Panc1 (cell line): ENCODE results near the gene CORO1C. TPM values are rescaled to one million over a fixed set of nuclear protein-coding genes. Genes with fewer than 3 reads are reported as not detected.

Experiments
- ATAC-seq: fragments of 200-7000 bp; cut with Tn5 transposase; 2 replicates; pipeline ENCODE4 v1.9.1; 2020; ENCODE audit warnings: mild to moderate bottlenecking, moderate library complexity
- BruUV-seq: library from RNA; stranded (reverse); fragments of 400-500 nt; replicated peaks from 2 replicates; lab custom pipeline; 2021; lab: Mats Ljungman, UMichigan
- CTCF ChIA-PET: fragments of 300-600 bp; sonication (Branson Sonifier 250); formaldehyde crosslinking; loops from one replicate; lab custom pipeline; 2022; ENCODE audit warnings: antibody characterized with exemption; lab: Charles Lee
- POLR2A ChIA-PET: fragments of 300-600 bp; sonication (Branson Sonifier 250); formaldehyde crosslinking; loops from one replicate; lab custom pipeline; 2022; ENCODE audit warnings: antibody characterized with exemption; lab: Charles Lee
- DNase-seq: peaks from one replicate; pipeline ENCODE4 v3.0.0-alpha.2; 2010; ENCODE audit warnings: low read depth, low spot score
- H3K27ac ChIP-seq: 2 replicates; pipeline ENCODE4 v1.5.1; 2011; ENCODE audit warnings: mild to moderate bottlenecking, low read length, inconsistent platforms
- H3K27me3 ChIP-seq: fragments of 200-500 bp; sonication (Bioruptor generic); 2 replicates; pipeline ENCODE4 v1.6.0; 2014; ENCODE audit warnings: low read length, inconsistent platforms; ENCODE audit not compliant: control insufficient read depth, insufficient read depth
- H3K36me3 ChIP-seq: fragments of 200-500 bp; sonication (Bioruptor generic); 2 replicates; pipeline ENCODE4 v1.5.1; 2014; ENCODE audit warnings: inconsistent platforms, mild to moderate bottlenecking, low read length, moderate library complexity; ENCODE audit not compliant: control insufficient read depth, insufficient read depth
- H3K4me1 ChIP-seq: 2 replicates; pipeline ENCODE4 v1.5.1; 2011; ENCODE audit warnings: inconsistent platforms, mild to moderate bottlenecking, low read length, moderate library complexity; ENCODE audit not compliant: control insufficient read depth, insufficient read depth
- H3K4me3 ChIP-seq, 2 experiments: 2 replicates each; pipeline ENCODE4 v1.5.1; 2011 to 2012; ENCODE audit warnings: low read depth in 2 of 2, low read length in 2 of 2, mild to moderate bottlenecking in 2 of 2, inconsistent platforms in 1 of 2, moderate library complexity in 1 of 2
- H3K9me3 ChIP-seq: fragments of 200-500 bp; sonication (Bioruptor generic); 2 replicates; pipeline ENCODE4 v1.5.1; 2014; ENCODE audit warnings: low read depth, mild to moderate bottlenecking, inconsistent platforms, low read length, moderate library complexity; ENCODE audit not compliant: control insufficient read depth, insufficient read depth
- POLR2AphosphoS5 ChIP-seq: IDR thresholded peaks from 2 replicates; pipeline ENCODE4 v1.6.1; 2012; ENCODE audit warnings: mild to moderate bottlenecking, low read depth, low read length, moderate library complexity
- SIN3A ChIP-seq: IDR thresholded peaks from 2 replicates; pipeline ENCODE4 v1.6.1; 2012; ENCODE audit warnings: low read depth, mild to moderate bottlenecking, low read length, moderate library complexity, borderline replicate concordance; ENCODE audit not compliant: insufficient read depth
- TCF7L2 ChIP-seq: IDR thresholded peaks from 2 replicates; pipeline ENCODE4 v1.6.1; 2011; ENCODE audit warnings: mild to moderate bottlenecking, low read depth, low read length, inconsistent platforms
- in situ Hi-C: cut with HindIII; loops from 2 replicates; pipeline ENCODE4 v1.10.0; 2016; ENCODE audit warnings: low sequenced_read_pairs, low pct_unique_long_range_greater_than_20kb
- intact Hi-C: fragments of 100-400 bp; cut with micrococcal nuclease; formaldehyde crosslinking; loops from one replicate; pipeline ENCODE4 v1.10.0; 2022; ENCODE audit not compliant: unreplicated experiment
- total RNA-seq: library from RNA; stranded (reverse); gene quantifications from one replicate; pipeline ENCODE4 v1.2.1, GENCODE V29; 2021; ENCODE audit not compliant: unreplicated experiment
- TF ChIP-seq, protein P1 (sequence below), 2 experiments: IDR thresholded peaks; 2 replicates each; pipeline ENCODE4 v1.6.1; 2011 to 2012; ENCODE audit warnings: low read depth in 2 of 2, control low read depth in 1 of 2, low read length in 1 of 2, mild to moderate bottlenecking in 1 of 2, moderate library complexity in 1 of 2; ENCODE audit not compliant: insufficient read depth in 1 of 2
- TF ChIP-seq, protein P2 (sequence below): fragments of 450-650 bp; IDR thresholded peaks from 2 replicates; pipeline ENCODE4 v1.5.1; 2017; ENCODE audit warnings: mild to moderate bottlenecking

CORO1C gene
- total RNA-seq, 1 experiment from 2014 or later = 165 TPM

DNA sequence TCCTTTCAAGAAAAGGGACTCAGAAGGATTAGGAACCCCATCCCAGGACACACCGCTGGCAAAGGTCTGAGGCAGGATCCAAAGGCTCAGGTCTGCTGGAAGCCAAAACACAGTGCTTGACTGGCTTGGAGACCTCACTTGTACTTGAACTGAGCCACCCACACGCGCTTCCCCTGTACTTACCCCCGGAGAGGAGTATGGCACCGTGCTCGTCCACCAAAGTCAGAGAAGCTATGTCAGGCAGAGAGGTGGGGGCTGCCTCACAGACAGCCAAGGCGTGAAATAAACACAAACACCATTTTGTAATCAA lies 86.6 kb downstream of the CORO1C start:
- ChIA-PET POLR2A (no interaction called here), CTCF (no interaction called here)
- Histone ChIP-seq H3K9me3 (no peaks in the 10 kb centered on the region), H3K4me1 (peaks cover 3% of the 10 kb centered on the region; the same call in 1 of the 2 replicates), H3K27me3 (no peaks in the 10 kb centered on the region), H3K36me3 (peaks cover 10% of the 10 kb centered on the region; the same call in 1 of the 2 replicates), H3K27ac (no peak overlapping the region), H3K4me3 (no peak overlapping the region)
- no TSS peak for BruUV-seq
- ATAC-seq (no peak), DNase-seq (no peak)
- intact Hi-C loops (no loop called here), in situ Hi-C loops (no loop called here)
- no peak for TF ChIP-seq POLR2AphosphoS5
- TF ChIP-seq TCF7L2 = no peak
- no peak for TF ChIP-seq SIN3A
- TF ChIP-seq, protein P1, sequence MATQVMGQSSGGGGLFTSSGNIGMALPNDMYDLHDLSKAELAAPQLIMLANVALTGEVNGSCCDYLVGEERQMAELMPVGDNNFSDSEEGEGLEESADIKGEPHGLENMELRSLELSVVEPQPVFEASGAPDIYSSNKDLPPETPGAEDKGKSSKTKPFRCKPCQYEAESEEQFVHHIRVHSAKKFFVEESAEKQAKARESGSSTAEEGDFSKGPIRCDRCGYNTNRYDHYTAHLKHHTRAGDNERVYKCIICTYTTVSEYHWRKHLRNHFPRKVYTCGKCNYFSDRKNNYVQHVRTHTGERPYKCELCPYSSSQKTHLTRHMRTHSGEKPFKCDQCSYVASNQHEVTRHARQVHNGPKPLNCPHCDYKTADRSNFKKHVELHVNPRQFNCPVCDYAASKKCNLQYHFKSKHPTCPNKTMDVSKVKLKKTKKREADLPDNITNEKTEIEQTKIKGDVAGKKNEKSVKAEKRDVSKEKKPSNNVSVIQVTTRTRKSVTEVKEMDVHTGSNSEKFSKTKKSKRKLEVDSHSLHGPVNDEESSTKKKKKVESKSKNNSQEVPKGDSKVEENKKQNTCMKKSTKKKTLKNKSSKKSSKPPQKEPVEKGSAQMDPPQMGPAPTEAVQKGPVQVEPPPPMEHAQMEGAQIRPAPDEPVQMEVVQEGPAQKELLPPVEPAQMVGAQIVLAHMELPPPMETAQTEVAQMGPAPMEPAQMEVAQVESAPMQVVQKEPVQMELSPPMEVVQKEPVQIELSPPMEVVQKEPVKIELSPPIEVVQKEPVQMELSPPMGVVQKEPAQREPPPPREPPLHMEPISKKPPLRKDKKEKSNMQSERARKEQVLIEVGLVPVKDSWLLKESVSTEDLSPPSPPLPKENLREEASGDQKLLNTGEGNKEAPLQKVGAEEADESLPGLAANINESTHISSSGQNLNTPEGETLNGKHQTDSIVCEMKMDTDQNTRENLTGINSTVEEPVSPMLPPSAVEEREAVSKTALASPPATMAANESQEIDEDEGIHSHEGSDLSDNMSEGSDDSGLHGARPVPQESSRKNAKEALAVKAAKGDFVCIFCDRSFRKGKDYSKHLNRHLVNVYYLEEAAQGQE (IDR thresholded peaks at IDR 0.05; ENCODE audit: insufficient read depth in 1 of 2, low read depth in 2 of 2, low read length in 1 of 2) = no peak
- TF ChIP-seq, protein P2, sequence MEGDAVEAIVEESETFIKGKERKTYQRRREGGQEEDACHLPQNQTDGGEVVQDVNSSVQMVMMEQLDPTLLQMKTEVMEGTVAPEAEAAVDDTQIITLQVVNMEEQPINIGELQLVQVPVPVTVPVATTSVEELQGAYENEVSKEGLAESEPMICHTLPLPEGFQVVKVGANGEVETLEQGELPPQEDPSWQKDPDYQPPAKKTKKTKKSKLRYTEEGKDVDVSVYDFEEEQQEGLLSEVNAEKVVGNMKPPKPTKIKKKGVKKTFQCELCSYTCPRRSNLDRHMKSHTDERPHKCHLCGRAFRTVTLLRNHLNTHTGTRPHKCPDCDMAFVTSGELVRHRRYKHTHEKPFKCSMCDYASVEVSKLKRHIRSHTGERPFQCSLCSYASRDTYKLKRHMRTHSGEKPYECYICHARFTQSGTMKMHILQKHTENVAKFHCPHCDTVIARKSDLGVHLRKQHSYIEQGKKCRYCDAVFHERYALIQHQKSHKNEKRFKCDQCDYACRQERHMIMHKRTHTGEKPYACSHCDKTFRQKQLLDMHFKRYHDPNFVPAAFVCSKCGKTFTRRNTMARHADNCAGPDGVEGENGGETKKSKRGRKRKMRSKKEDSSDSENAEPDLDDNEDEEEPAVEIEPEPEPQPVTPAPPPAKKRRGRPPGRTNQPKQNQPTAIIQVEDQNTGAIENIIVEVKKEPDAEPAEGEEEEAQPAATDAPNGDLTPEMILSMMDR = no peak

DNA sequence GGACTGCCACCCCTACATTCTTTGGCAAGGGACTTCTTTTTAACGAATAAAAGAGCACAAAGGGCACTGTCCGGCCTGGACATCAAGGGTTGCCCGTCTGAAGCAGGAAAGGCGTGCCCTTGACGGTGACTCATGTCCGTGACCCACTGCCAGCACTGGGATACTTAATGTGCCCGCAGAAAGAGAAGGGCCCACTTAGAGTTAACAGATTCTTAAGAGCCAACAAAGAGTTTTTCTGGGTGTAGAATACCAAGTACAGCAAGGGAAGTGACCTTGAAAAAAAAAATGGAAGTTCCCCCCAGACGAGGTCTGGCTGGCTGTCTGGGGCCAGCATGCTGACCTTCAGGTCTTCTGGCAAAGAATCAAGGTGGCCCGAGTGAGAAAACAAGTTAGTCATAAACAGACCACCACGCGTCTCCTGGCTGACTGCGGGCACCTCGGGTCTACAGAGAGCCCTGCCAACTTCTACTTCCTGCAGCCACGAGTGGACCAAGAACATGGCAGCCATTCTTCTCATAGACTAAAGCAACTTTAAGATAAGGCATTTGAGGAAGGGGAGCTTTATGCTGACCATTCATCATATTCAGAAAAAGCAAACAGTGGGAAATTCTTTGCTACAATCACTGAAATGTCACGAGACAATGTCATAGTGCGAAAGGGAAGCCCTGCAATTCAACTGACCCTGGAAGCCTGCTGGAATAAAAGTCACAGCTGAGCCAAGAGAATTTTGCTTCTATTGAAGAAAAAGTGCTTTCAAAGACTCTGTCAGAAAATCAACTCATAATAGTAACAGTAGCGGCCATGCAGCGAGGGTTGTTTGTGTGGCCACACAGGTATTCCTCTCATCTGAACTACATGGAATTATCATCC lies 87.1 kb downstream of the CORO1C start:
- DNase-seq = no peak
- no peaks in the 10 kb centered on the region for H3K27me3 ChIP-seq
- ATAC-seq = no peak
- intact Hi-C loops = no loop called here
- POLR2A ChIA-PET = no interaction called here
- CTCF ChIA-PET = no interaction called here
- in situ Hi-C loops = no loop called here
- TF ChIP-seq, protein P1 (IDR thresholded peaks at IDR 0.05; ENCODE audit: insufficient read depth in 1 of 2, low read depth in 2 of 2, low read length in 1 of 2) = no peak
- TF ChIP-seq, protein P2 = no peak
- TF ChIP-seq TCF7L2 (no peak), SIN3A (no peak), POLR2AphosphoS5 (no peak)
- H3K27ac ChIP-seq = no peak overlapping the region
- peaks cover under 1% of the 10 kb centered on the region; the same call in 1 of the 2 replicates for H3K4me1 ChIP-seq
- H3K36me3 ChIP-seq = peaks cover 8% of the 10 kb centered on the region; the same call in 1 of the 2 replicates
- BruUV-seq = no TSS peak
- H3K9me3 ChIP-seq = no peaks in the 10 kb centered on the region
- no peak overlapping the region for H3K4me3 ChIP-seq
